ENCODE data around the gene L3MBTL4. TPM values are rescaled to one million over a fixed set of nuclear protein-coding genes. Genes with fewer than 3 reads are reported as not detected.
A peak's percentile ranks its signal among the peaks of the same experiment; 100 is the strongest.

Gene L3MBTL4
- total RNA-seq, 2 experiments from 2014 or later = 0.37 to 0.38 TPM

DNA sequence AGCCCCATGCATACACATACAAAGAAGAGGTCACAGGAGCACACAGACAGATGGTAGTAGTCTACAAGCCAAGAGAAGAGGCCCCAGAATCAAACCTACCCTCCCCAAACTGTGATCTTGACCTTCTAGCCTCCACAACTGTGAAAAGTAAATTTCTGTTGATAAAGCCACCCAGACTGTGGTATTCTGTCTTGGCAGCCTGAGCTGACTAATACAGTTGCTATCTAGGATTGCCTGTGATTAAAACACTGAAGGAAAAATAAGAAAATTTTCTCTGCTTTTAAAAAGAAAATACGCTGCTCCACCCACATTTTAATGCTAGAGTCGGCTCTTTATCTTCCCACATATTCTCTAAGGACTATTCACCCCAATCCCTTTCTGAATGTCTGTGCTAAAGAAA is 375.7 kb downstream of the L3MBTL4 start:
- peaks cover 6% of the 10 kb centered on the region for H3K36me3 Mint-ChIP-seq
- H3K4me3 Mint-ChIP-seq = no peak overlapping the region

GRCh38 chr18:6031442-6031841 is 383.3 kb downstream of the L3MBTL4 start:
- Mint-ChIP-seq H3K4me1 (no peaks in the 10 kb centered on the region), H3K27ac (no peak overlapping the region), H3K27me3 (no peaks in the 10 kb centered on the region), H3K4me3 (no peak overlapping the region), H3K9me3 (peaks cover 11% of the 10 kb centered on the region), H3K36me3 (peaks cover 2% of the 10 kb centered on the region)
- DNase-seq = no peak

More for the DNA sequence above, 375.7 kb downstream of the L3MBTL4 start:
- Mint-ChIP-seq H3K9me3 (peaks cover 14% of the 10 kb centered on the region), H3K4me1 (no peaks in the 10 kb centered on the region), H3K27me3 (peaks cover 5% of the 10 kb centered on the region), H3K27ac (no peak overlapping the region)
- no peak for DNase-seq

- Mint-ChIP-seq H3K4me3 (no peak overlapping the region), H3K9me3 (peaks cover 7% of the 10 kb centered on the region), H3K4me1 (no peaks in the 10 kb centered on the region), H3K36me3 (peaks cover 2% of the 10 kb centered on the region), H3K27ac (no peak overlapping the region), H3K27me3 (no peaks in the 10 kb centered on the region)
- no peak for DNase-seq
Observed at GRCh38 chr18:6031002-6031401, 383.7 kb downstream of the L3MBTL4 start.

DNA sequence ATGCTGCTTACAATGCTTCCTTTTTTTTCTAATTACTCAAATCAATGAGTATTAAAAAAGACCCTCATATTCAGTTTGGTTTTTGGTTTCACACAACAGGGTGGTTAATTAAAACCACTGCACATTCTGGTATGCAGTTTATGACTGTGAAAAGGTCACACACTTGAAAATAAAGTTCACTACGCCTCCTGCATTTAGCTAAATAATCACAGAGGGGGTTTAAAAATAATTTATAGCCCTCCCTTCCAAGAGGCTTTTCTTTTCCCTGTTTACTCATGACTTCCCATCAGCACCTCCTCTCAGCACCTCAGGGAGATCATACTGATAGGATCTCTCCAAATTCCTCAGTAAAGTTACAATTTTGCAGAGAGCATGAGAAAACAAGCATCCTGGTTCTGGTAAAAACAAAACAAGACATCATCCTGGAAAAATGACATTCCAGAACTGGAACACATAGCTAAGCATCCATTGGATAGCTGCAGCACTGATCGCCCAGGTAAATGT is 389.9 kb downstream of the L3MBTL4 start:
- no peak overlapping the region for H3K27ac Mint-ChIP-seq
- no peak overlapping the region for H3K4me3 Mint-ChIP-seq
- H3K4me1 Mint-ChIP-seq = peaks cover 5% of the 10 kb centered on the region
- peaks cover 5% of the 10 kb centered on the region for H3K9me3 Mint-ChIP-seq
- no peaks in the 10 kb centered on the region for H3K36me3 Mint-ChIP-seq
- DNase-seq = no peak
- H3K27me3 Mint-ChIP-seq = no peaks in the 10 kb centered on the region

DNA sequence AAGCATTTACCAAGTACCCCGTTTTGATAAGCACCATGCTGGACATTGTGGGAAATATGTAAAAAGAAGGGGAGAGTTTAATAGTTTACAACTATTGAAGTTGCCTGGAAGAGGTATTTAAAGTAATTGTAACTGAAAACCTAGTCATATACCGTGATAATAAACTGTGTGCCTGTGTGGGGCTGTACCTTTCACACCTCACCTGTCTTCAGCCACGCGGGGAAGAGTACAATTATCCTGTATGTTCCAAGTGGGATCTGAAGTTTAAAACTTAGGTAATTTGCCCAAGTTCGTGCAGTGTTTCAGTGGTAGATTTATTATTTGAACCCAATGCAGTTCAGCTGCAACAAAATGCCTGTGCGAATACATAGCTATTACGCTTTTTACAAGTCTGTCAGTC is 391.2 kb downstream of the L3MBTL4 start:
- DNase-seq = no peak
- Mint-ChIP-seq H3K36me3 (no peaks in the 10 kb centered on the region), H3K4me1 (peaks cover 5% of the 10 kb centered on the region), H3K27me3 (no peaks in the 10 kb centered on the region), H3K4me3 (no peak overlapping the region), H3K9me3 (peaks cover 5% of the 10 kb centered on the region), H3K27ac (no peak overlapping the region)

DNA sequence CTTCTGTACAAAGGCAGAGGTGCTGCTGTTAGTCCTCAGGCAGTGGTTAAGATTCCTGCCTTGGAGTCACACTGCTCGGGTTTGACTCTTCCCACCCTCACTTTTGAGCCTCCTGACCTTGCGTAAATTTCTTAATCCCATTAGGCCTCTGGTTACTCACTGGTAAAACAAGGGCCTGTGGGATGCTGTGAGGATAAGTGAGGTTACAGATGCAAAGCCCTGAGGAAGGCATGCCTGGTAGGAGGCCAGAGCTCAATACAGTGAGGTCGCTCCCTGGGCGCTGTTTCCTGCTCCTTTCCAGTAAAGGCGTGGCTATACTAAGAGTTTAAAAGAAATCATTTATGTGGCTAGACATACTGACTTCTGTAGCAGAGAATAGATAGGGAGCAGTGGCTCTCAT is 391.9 kb downstream of the L3MBTL4 start:
- Mint-ChIP-seq H3K27me3 (no peaks in the 10 kb centered on the region), H3K4me3 (no peak overlapping the region), H3K9me3 (peaks cover 2% of the 10 kb centered on the region), H3K36me3 (no peaks in the 10 kb centered on the region), H3K27ac (no peak overlapping the region), H3K4me1 (peaks cover 5% of the 10 kb centered on the region)
- DNase-seq = no peak

DNA sequence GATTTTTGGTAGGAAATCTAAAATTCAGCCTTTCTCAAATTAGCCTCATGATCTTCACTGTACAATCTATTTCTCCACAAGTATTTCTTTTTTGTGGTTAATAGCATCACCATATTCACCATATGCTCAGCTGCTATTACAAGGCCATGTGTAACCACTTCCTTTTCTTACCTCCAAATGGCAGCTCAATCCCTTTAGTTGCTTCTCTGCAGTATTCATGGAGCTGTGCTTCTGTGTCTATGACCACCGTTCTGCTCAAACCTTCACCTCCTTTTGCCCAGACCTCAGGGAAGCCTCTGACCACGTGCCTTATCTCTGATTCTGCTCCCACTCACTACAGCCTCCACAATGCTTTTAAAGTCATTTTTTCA is 392.7 kb downstream of the L3MBTL4 start:
- DNase-seq = no peak
- no peaks in the 10 kb centered on the region for H3K27me3 Mint-ChIP-seq
- peaks cover 5% of the 10 kb centered on the region for H3K4me1 Mint-ChIP-seq
- no peaks in the 10 kb centered on the region for H3K36me3 Mint-ChIP-seq
- H3K4me3 Mint-ChIP-seq = no peak overlapping the region
- H3K9me3 Mint-ChIP-seq = no peaks in the 10 kb centered on the region
- H3K27ac Mint-ChIP-seq = no peak overlapping the region

GRCh38 chr18:6021306-6022073 is 393.2 kb downstream of the L3MBTL4 start:
- Mint-ChIP-seq H3K36me3 (no peaks in the 10 kb centered on the region), H3K4me3 (no peak overlapping the region), H3K9me3 (no peaks in the 10 kb centered on the region), H3K4me1 (peaks cover 5% of the 10 kb centered on the region), H3K27ac (no peak overlapping the region), H3K27me3 (no peaks in the 10 kb centered on the region)
- DNase-seq = no peak

DNA sequence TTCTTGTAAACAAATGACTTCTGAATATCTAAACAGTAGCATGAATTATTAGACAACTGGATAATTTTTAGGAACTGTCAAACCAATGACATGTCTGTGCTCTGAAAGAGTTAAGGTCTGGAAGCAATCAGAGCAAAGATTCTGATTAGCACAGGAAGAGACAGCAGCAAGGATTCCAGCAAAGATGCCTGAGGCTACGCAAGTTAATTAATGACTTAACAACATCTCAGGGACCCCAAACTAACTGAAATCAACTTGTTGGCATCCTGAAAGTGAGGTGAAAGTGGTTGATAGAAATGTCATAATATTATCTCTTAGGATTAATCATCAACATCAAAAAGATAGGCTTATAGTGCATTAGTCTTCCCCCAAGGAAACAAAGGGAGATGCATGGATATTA is 396.0 kb downstream of the L3MBTL4 start:
- no peak overlapping the region for H3K4me3 Mint-ChIP-seq
- H3K9me3 Mint-ChIP-seq = no peaks in the 10 kb centered on the region
- no peak for DNase-seq
- H3K36me3 Mint-ChIP-seq = no peaks in the 10 kb centered on the region
- peaks cover 5% of the 10 kb centered on the region for H3K4me1 Mint-ChIP-seq
- no peak overlapping the region for H3K27ac Mint-ChIP-seq
- no peaks in the 10 kb centered on the region for H3K27me3 Mint-ChIP-seq

- H3K36me3 Mint-ChIP-seq = no peaks in the 10 kb centered on the region
- no peaks in the 10 kb centered on the region for H3K9me3 Mint-ChIP-seq
- no peak overlapping the region for H3K4me3 Mint-ChIP-seq
- H3K27ac Mint-ChIP-seq = no peak overlapping the region
- no peak for DNase-seq
- no peaks in the 10 kb centered on the region for H3K27me3 Mint-ChIP-seq
- peaks cover 4% of the 10 kb centered on the region for H3K4me1 Mint-ChIP-seq
Observed at GRCh38 chr18:6017171-6017570, 397.5 kb downstream of the L3MBTL4 start.

- no peak for DNase-seq
- H3K9me3 Mint-ChIP-seq = no peaks in the 10 kb centered on the region
- H3K4me1 Mint-ChIP-seq = no peaks in the 10 kb centered on the region
- H3K27ac Mint-ChIP-seq = no peak overlapping the region
- H3K36me3 Mint-ChIP-seq = no peaks in the 10 kb centered on the region
- no peak overlapping the region for H3K4me3 Mint-ChIP-seq
- H3K27me3 Mint-ChIP-seq = no peaks in the 10 kb centered on the region
Observed at GRCh38 chr18:6015364-6015763, 399.3 kb downstream of the L3MBTL4 start.

DNA sequence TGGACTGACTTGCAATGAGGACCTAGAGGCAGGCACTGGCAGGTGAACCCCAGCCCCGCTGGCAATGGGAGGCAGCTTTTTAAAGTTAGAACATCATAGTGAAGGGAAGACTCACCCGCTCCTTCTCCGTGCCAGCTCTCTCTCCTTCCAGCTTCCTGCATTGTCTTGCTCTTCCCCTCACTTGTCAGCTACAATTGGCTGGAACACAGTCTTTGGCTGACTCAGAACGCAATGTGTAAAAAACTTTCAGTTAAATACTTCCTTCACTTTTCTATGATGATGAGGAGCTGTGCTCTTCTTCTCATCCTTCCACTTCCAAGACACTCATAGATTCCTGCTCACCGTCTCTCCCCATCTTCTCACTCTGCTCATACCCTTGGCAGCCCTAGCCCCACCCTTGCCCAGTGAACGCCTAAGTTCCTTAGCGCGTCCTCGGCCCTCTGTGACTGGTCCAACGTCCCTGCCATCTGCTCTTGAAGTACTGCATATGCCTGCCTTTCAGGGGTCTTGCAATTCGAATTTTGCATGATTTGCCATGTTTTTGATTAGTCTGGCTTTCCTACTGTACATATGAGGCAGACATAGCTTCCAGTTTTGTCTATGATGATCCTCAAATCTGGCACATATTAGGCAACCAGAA is 401.4 kb downstream of the L3MBTL4 start:
- Mint-ChIP-seq H3K9me3 (no peaks in the 10 kb centered on the region), H3K27ac (no peak overlapping the region), H3K4me1 (no peaks in the 10 kb centered on the region), H3K27me3 (no peaks in the 10 kb centered on the region), H3K36me3 (no peaks in the 10 kb centered on the region), H3K4me3 (no peak overlapping the region)
- no peak for DNase-seq

GRCh38 chr18:6010921-6011320 is 403.8 kb downstream of the L3MBTL4 start:
- H3K4me1 Mint-ChIP-seq = no peaks in the 10 kb centered on the region
- H3K4me3 Mint-ChIP-seq = no peak overlapping the region
- H3K36me3 Mint-ChIP-seq = no peaks in the 10 kb centered on the region
- H3K27ac Mint-ChIP-seq = no peak overlapping the region
- no peak for DNase-seq
- no peaks in the 10 kb centered on the region for H3K27me3 Mint-ChIP-seq
- H3K9me3 Mint-ChIP-seq = no peaks in the 10 kb centered on the region

- no peak overlapping the region for H3K27ac Mint-ChIP-seq
- H3K36me3 Mint-ChIP-seq = no peaks in the 10 kb centered on the region
- no peaks in the 10 kb centered on the region for H3K4me1 Mint-ChIP-seq
- H3K27me3 Mint-ChIP-seq = no peaks in the 10 kb centered on the region
- no peak overlapping the region for H3K4me3 Mint-ChIP-seq
- no peak for DNase-seq
- H3K9me3 Mint-ChIP-seq = no peaks in the 10 kb centered on the region
Observed at GRCh38 chr18:6010284-6010683, 404.4 kb downstream of the L3MBTL4 start.

DNA sequence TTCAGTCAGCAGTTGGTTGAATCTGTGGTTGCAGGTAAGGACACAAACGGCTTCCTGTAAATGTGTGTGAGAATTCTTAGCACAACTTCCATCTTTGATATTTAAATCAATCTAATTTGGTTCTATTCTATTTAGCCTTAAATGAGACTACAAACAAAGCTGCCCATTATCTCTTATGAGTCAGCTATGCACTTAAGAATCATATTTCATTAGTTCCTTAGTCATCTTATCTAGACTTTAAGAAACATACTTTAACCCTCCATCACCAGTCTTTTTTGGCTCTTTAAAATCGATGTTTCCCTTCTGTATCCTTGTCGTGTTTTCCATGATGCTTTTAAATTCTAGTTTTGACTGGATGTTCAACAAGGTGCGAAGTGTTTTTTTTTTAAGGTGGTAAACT is 405.0 kb downstream of the L3MBTL4 start:
- DNase-seq = no peak
- no peaks in the 10 kb centered on the region for H3K4me1 Mint-ChIP-seq
- no peaks in the 10 kb centered on the region for H3K9me3 Mint-ChIP-seq
- H3K27ac Mint-ChIP-seq = no peak overlapping the region
- H3K4me3 Mint-ChIP-seq = no peak overlapping the region
- H3K27me3 Mint-ChIP-seq = no peaks in the 10 kb centered on the region
- H3K36me3 Mint-ChIP-seq = no peaks in the 10 kb centered on the region

DNA sequence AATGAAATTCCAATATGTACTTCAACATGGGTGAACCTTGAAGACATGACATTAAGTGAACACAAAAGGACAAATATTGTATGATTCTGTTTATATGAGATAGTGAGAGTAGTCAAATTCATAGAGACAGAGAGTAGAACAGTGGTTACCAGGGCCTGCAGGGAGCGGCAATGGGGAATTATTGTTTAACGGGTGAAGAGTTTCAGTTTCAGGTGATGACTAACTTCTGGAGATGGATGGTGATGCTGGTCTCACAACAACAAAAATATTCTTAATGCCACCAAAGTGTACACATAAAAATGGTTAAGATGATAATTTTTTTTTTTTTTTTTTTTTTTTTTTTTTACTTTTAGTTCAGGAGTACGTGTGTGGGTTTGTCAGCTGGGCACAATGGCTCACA is 410.0 kb downstream of the L3MBTL4 start:
- peak; percentile 15 for DNase-seq
- no peaks in the 10 kb centered on the region for H3K36me3 Mint-ChIP-seq
- H3K4me3 Mint-ChIP-seq = no peak overlapping the region

More for the DNA sequence above, 410.0 kb downstream of the L3MBTL4 start:
- Mint-ChIP-seq H3K27me3 (peaks cover 3% of the 10 kb centered on the region), H3K9me3 (peaks cover 4% of the 10 kb centered on the region), H3K4me1 (peaks cover 7% of the 10 kb centered on the region), H3K27ac (no peak overlapping the region)

Data from activated naive CD8-positive, alpha-beta T cell treated with anti-CD3 and anti-CD28 coated beads for 36 hours (primary cell).